ENCODE measurements around the gene TSSK1B. TPM values are rescaled to one million over a fixed set of nuclear protein-coding genes. Genes with fewer than 3 reads are reported as not detected.

TSSK1B gene
- total and polyA plus RNA-seq, 2 of the 4 experiments (the other 2 are of a cell fraction) = 0.03 to 0.18 TPM

GRCh38 chr5:113478691-113479090 is 43.9 kb upstream of the TSSK1B start:
- CTCF ChIA-PET = no interaction called here
- H4K5ac ChIP-seq (ENCODE audit: low read depth, low read length) = no peak overlapping the region
- H2AFZ ChIP-seq (replicated peaks; ENCODE audit: low read length, poor library complexity) = no peak overlapping the region
- H3K4me1 ChIP-seq (ENCODE audit: control insufficient read depth, insufficient read depth, low read length) = no peaks in the 10 kb centered on the region
- H4K91ac ChIP-seq (ENCODE audit: insufficient read depth, low read depth, low read length) = no peak overlapping the region
- TF ChIP-seq MAZ (IDR thresholded peaks at IDR 0.05; ENCODE audit: borderline replicate concordance, low read depth, low read length) (no peak), CEBPB (IDR thresholded peaks at IDR 0.05; ENCODE audit: low read depth, low read length) (no peak), FOS (IDR thresholded peaks at IDR 0.05; ENCODE audit: low read depth, low read length) (no peak), USF2 (IDR thresholded peaks at IDR 0.05; ENCODE audit: low read depth, low read length) (no peak), BHLHE40 (IDR thresholded peaks at IDR 0.05; ENCODE audit: low read depth, low read length) (no peak), CTCF (conservative IDR thresholded peaks at IDR 0.05; ENCODE audit: low read depth, low read length) (no peak), CHD1 (IDR thresholded peaks at IDR 0.05; ENCODE audit: low read depth, low read length) (no peak), MXI1 (IDR thresholded peaks at IDR 0.05; ENCODE audit: borderline replicate concordance, low read depth, low read length) (no peak), ELK1 (IDR thresholded peaks at IDR 0.05; ENCODE audit: borderline replicate concordance, low read depth, low read length) (no peak)
- no peak overlapping the region for H2BK20ac ChIP-seq (ENCODE audit: low read depth, low read length)
- no peak overlapping the region for H3K4ac ChIP-seq (ENCODE audit: low read depth, low read length)
- no peak overlapping the region for H3K56ac ChIP-seq (ENCODE audit: extremely low read depth, insufficient read depth, low read length)
- in situ Hi-C loops (cut with MboI; ENCODE audit: low sequenced_read_pairs) (no loop called here), intact Hi-C loops (cut with micrococcal nuclease) (no loop called here), dilution Hi-C loops (cut with HindIII; ENCODE audit: low sequenced_read_pairs, unreplicated experiment) (no loop called here)
- H2AK5ac ChIP-seq (ENCODE audit: low read depth, low read length) = no peak overlapping the region
- BruUV-seq (replicated peaks) = no TSS peak
- no peaks in the 10 kb centered on the region for H3K79me1 ChIP-seq (ENCODE audit: low read depth in 1 of 2, low read length in 2 of 2)
- H2BK15ac ChIP-seq (ENCODE audit: low read depth, low read length) = no peak overlapping the region
- H3K4me3 ChIP-seq (ENCODE audit: insufficient read depth, low read depth, low read length) = no peak overlapping the region
- no peak overlapping the region for H3K23ac ChIP-seq (ENCODE audit: low read depth, low read length)
- no peak overlapping the region for H3K4me2 ChIP-seq (ENCODE audit: low read depth, low read length)
- no peak overlapping the region for H2BK120ac ChIP-seq (ENCODE audit: low read depth, low read length)
- no peaks in the 10 kb centered on the region for H3K36me3 ChIP-seq (ENCODE audit: control insufficient read depth, insufficient read depth, low read length)
- H2AK9ac ChIP-seq (replicated peaks; ENCODE audit: low read depth, low read length, poor library complexity) = no peak overlapping the region
- no CpG with 5 or more reads among the region's 3 CpGs for whole genome bisulfite sequencing, 2 experiments (ENCODE audit: extremely low coverage in 2 of 2, insufficient read length in 1 of 2)
- H4K8ac ChIP-seq (ENCODE audit: low read depth in 2 of 2, low read length in 2 of 2) = no peak overlapping the region
- H3K14ac ChIP-seq (replicated peaks; ENCODE audit: low read depth, low read length) = no peak overlapping the region
- no peaks in the 10 kb centered on the region for H4K20me1 ChIP-seq (ENCODE audit: insufficient read depth, low read length)
- H3K27ac ChIP-seq (ENCODE audit: insufficient read depth, low read length) = no peak overlapping the region
- no peaks in the 10 kb centered on the region for H3K27me3 ChIP-seq (ENCODE audit: control insufficient read depth, insufficient read depth, low read length)
- no peak for DNase-seq
- H3K9me1 ChIP-seq (ENCODE audit: insufficient read depth, low read length) = no peaks in the 10 kb centered on the region; the same call in 1 of the 2 replicates
- H2BK5ac ChIP-seq (ENCODE audit: low read depth, low read length, poor library complexity, severe bottlenecking) = no peak overlapping the region
- H3K18ac ChIP-seq (ENCODE audit: low read depth, low read length) = no peak overlapping the region
- H3K9ac ChIP-seq (ENCODE audit: low read depth, low read length) = no peak overlapping the region
- POLR2A ChIA-PET (ENCODE audit: unreplicated experiment) = no interaction called here
- no peak for ATAC-seq (ENCODE audit: low read depth)
- H3K9me3 ChIP-seq (ENCODE audit: control insufficient read depth, insufficient read depth, low read length) = no peaks in the 10 kb centered on the region
